Ovary (tissue), 3 donors: ENCODE measurements around the gene HDAC2.
"Not testable (repeated sequence)": the region's sequence is repeated elsewhere in the genome, so short reads cannot be mapped to it uniquely, and the experiment has no call there.

Experiments
- POLR2A ChIP-seq: fragments of 450-650 bp; IDR thresholded peaks from one replicate; pipeline ENCODE4 v1.6.1; 2017; ENCODE audit warnings: antibody characterized with exemption, mild to moderate bottlenecking, moderate library complexity
- TF ChIP-seq, protein P1 (sequence below), 3 donors: fragments of 450-650 bp in 2 of 3; fragments of 200-600 bp in 1 of 3; IDR thresholded peaks; one replicate each; pipeline versions ENCODE4 v1.5.1 to v1.8.0; 2016 to 2022; ENCODE audit warnings: antibody characterized with exemption in 3 of 3, mild to moderate bottlenecking in 1 of 3
- donor health status: DM: no; HTN: no; CAD: no.

DNA sequence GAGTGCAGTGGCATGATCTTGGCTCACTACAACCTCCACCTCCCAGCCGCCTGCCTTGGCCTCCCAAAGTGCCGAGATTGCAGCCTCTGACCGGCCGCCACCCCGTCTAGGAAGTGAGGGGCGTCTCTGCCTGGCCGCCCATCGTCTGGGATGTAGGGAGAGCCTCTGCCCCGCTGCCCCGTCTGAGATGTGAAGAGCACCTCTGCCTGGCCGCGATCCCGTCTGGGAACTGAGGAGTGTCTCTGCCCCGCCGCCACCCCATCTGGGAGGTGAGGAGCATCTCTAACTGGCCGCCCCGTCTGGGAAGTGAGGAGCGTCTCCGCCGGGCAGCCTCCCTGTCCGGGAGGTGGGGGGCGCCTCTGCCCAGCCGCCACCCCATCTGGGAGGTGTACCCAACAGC is 39.0 kb downstream of the HDAC2 start:
- TF ChIP-seq POLR2A = not testable (repeated sequence)
- TF ChIP-seq, protein P1, sequence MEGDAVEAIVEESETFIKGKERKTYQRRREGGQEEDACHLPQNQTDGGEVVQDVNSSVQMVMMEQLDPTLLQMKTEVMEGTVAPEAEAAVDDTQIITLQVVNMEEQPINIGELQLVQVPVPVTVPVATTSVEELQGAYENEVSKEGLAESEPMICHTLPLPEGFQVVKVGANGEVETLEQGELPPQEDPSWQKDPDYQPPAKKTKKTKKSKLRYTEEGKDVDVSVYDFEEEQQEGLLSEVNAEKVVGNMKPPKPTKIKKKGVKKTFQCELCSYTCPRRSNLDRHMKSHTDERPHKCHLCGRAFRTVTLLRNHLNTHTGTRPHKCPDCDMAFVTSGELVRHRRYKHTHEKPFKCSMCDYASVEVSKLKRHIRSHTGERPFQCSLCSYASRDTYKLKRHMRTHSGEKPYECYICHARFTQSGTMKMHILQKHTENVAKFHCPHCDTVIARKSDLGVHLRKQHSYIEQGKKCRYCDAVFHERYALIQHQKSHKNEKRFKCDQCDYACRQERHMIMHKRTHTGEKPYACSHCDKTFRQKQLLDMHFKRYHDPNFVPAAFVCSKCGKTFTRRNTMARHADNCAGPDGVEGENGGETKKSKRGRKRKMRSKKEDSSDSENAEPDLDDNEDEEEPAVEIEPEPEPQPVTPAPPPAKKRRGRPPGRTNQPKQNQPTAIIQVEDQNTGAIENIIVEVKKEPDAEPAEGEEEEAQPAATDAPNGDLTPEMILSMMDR (IDR thresholded peaks at IDR 0.05) = not testable (repeated sequence)
